Dermis blood vessel endothelial cell (primary cell): ENCODE results near the gene CD300H. TPM values are rescaled to one million over a fixed set of nuclear protein-coding genes. Genes with fewer than 3 reads are reported as not detected.
"Not testable (repeated sequence)": the region's sequence is repeated elsewhere in the genome, so short reads cannot be mapped to it uniquely, and the experiment has no call there.

Experiments used
- DNase-seq: peaks from one replicate; pipeline ENCODE4 v3.0.0; 2010
- total RNA-seq: library from RNA; depleted of rRNA; stranded (reverse); fragments of >200 nt; gene quantifications from 2 replicates; pipeline ENCODE4 v1.2.3, GENCODE V29; 2014

The CD300H gene
- total RNA-seq, 1 donor from 2014 or later: not detected

DNA sequence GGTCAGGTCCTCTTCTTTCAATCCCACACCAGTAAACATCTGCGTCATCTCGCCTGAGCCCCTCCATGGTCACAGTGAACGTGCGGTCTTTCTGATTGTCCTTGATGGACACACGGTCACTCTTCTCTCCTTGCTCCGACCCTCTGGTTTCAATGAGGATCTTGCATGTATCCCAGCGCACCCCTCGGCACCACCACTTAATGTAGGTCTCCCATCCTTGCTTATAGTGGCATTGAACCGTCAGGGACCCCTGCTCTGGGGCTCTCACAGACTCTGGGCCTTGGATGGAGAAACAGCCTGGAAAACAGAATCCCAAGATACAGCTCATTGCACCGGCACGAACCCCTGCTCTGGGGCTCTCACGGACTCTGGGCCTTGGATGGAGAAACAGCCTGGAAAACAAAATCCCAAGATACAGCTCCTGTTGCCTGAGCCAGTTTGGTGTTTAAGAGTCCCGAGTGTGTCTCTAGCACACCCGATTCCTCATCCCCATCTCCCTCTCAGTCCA is 41.5 kb downstream of the CD300H start:
- DNase-seq: no peak

DNA sequence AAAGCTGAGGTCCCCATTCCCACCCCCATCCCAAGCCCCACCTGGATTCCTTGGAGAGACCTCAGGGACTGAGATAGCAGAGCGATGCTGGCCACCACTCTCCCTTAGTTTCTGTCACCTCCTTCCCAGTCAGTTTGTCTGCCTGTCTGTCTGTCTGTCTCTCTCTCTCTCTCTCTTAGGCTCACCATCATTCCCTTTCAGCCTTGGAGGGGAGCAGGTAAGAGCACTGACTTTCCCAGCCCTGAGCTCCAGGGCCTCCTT is 41.9 kb downstream of the CD300H start:
- DNase-seq: no peak

GRCh38 chr17:74524653-74525464 is 42.5 kb downstream of the CD300H start:
- DNase-seq: no peak

GRCh38 chr17:74523308-74523707 is 44.0 kb downstream of the CD300H start:
- no peak for DNase-seq

DNA sequence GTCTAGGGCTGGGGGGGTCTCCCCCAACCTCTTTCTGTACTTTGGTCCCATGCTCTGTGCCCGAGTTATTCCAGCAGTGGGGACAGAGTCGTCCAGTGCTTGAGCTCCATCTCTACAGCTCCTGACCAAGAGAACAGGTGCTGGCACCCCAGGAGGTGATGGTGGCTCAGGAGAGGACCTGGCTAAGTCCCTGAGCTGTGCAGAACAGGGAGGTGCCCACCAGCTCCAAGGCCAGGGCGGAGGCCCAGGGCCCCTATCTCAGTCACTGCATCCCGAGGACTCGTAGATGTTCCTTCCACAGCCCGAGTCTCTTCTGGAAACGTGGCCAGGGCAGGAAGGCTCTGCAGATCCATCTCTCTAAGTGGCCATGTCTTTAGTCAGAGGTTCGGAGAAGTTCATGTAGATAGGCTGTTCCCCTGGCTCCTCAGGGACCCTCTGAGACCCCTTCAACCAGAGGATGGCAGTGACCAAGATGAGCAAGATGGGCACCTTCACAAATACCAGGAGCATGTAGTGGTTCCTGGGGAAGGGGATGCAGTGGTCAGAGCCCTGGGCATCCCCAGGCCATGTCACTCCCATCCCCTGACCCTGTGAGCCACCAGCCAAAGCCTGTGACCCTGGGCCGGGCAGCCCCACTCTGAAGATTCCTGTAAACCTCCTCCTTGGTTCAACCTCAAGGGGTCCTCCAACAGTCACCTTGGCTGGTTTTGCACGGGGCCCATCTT is 44.8 kb downstream of the CD300H start:
- no peak for DNase-seq

GRCh38 chr17:74521701-74522201 is 45.6 kb downstream of the CD300H start:
- DNase-seq: no peak

DNA sequence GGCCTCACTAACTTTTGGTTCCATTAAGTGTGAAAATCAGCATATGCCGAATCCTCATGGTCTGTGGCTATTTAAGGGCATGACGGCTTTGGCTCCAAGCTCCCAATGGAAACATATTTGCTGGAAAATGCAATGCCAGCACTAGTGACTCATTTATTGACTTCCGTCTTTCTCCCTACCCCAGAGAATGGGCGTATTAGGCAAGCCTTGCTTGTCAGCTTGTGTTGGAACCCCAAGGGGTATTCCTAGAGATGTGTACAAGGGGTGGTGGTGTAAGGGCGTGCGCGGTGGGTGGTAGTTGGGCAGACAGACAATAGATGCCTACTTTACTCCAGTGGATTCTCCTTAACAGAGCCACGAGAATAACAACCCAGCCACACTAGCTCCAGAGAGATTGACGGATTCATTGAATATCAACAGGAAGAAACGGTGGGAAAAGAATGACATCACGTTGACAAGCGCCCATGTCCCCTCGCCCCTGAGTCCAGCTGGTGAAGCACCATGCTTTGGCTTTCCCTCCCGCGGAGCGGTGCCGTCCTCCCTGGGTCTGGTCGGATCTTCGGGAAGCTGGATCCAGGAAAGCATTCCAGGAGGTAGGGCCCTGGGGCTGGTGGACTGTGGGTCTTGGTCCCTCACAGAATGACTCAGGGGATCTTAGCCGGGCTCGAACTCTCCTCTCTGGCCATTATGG is 46.4 kb downstream of the CD300H start:
- DNase-seq: peak; percentile 13

DNA sequence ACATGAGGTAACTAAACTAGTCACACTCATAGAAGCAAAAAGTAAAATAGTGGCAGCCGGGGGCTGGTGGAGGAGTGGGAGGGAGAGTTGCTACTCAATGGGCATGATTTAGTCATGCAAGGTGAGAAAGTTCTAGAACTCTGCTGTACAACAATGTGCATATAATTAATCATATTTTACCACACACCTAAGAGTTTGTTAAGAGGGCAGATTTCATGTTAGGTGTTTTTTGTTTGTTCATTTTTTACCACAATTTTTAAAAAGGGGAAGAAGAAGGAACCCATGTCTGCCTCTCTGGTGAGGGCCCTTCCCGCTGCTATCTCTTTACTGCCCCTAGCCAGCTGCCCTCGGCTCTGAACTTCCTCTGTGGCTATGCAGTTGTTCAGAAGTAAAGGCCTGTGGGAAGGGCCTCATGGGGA is 47.3 kb downstream of the CD300H start:
- no peak for DNase-seq

- DNase-seq: not testable (repeated sequence)
Observed at GRCh38 chr17:74518413-74518981, 48.8 kb downstream of the CD300H start.

DNA sequence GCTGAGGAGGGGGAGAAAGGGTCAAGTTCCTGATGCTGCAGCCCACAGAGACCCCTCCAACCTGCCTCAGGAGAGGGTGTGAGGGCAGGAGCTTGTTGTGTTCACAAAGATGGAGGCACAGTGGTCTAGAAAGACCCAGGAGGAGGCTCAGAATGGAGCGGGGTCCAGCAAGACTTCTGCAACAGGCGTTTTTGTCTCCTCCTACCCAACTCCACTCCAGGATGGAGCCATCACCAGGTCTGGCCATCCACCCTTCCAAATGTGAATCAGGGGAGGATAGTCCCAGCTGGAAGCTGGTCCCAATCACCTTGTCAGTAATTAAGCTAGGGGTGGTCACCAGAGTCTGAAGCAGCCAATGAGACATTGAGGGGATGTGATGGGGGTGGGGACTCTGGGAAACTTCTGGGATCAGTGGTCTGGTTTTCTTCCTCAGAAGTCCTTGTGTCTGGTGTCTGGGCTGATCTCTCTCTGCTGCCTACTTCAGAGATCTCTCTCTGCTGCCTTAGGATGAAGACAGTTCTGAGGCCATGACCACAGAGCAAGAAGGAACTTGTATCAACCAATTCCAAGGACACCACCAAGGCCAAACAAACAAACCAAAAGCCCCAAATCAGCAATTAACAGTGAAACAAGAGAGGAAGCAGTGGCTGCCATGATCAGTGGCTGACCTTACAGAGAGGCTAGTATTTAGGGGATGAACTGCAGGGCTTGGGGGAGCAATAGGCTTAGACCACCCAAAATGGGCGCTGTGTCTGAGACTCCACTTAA is 50.6 kb downstream of the CD300H start:
- DNase-seq: no peak

DNA sequence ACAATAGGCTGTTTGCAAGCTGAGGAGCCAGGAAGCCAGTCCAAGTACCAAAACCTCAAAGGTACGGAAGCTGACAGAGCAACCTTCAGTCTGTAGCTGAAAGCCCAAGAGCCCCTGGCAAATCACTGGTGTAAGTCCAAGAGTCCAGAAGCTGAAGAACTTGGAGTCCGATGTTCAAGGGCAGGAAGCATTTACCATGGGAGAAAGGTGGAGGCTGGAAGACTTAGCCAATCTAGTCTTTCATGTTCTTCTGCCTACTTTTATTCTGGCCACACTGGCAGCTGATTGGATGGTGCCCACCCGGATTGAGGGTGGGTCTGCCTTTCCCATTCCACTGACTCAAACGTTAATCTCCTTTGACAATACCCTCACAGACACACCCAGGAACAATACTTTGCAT is 51.4 kb downstream of the CD300H start:
- no peak for DNase-seq

- no peak for DNase-seq
Observed at GRCh38 chr17:74514632-74515334, 52.5 kb downstream of the CD300H start.

- peak; percentile 58 for DNase-seq
Observed at GRCh38 chr17:74513987-74514631, 53.2 kb downstream of the CD300H start.

GRCh38 chr17:74512624-74513091 is 54.7 kb downstream of the CD300H start:
- no peak for DNase-seq

- DNase-seq: no peak
Observed at GRCh38 chr17:74512036-74512435, 55.3 kb downstream of the CD300H start.

Other genes starting within 250 kb of the CD300H start
- gene KIF19, start 241.3 kb downstream of the CD300H start, total RNA-seq: 6.4 and 16.3 TPM in 2 replicates
- 0.17 TPM in 1 of 2 replicates, not detected in the other for gene BTBD17, start 205.6 kb downstream of the CD300H start, total RNA-seq
- gene GPR142, start 200.0 kb downstream of the CD300H start, total RNA-seq: 0.09 and 0.68 TPM in 2 replicates
- 1.8 and 2.0 TPM in 2 replicates for gene GPRC5C, start 135.4 kb downstream of the CD300H start, total RNA-seq
- gene CD300A, start 100.9 kb downstream of the CD300H start, total RNA-seq: not detected in 2 replicates
- not detected in 2 replicates for gene CD300LB, start 36.0 kb downstream of the CD300H start, total RNA-seq
- not detected in 2 replicates for gene CD300C, start 21.4 kb downstream of the CD300H start, total RNA-seq
- gene CD300LD, start 24.8 kb upstream of the CD300H start, total RNA-seq: not detected in 2 replicates
- not detected in 2 replicates for gene CD300E, start 56.2 kb upstream of the CD300H start, total RNA-seq
- gene CD300LF, start 145.4 kb upstream of the CD300H start, total RNA-seq: not detected in 2 replicates
- gene RAB37, start 169.7 kb upstream of the CD300H start, total RNA-seq: 0.17 and 0.37 TPM in 2 replicates
- gene NHERF1, start 181.1 kb upstream of the CD300H start, total RNA-seq: 10.4 and 22.5 TPM in 2 replicates
- 29.9 and 37.6 TPM in 2 replicates for gene NAT9, start 208.8 kb upstream of the CD300H start, total RNA-seq